IMR-90 (cell line): ENCODE data around the gene PPP1R1C. TPM values are rescaled to one million over a fixed set of nuclear protein-coding genes. Genes with fewer than 3 reads are reported as not detected.

Experiments
- ATAC-seq: fragments of 200-7000 bp; cut with Tn5 transposase; 2 replicates; pipeline ENCODE4 v1.9.1; 2020; ENCODE audit warnings: low read depth, mild to moderate bottlenecking, moderate library complexity
- BruUV-seq: library from RNA; stranded (reverse); fragments of 400-500 nt; replicated peaks from 2 replicates; lab custom pipeline; 2021; lab: Mats Ljungman, UMichigan
- CTCF ChIA-PET: fragments of 300-600 bp; formaldehyde crosslinking; extraction: SDS; loops from one replicate; lab custom pipeline; 2021; ENCODE audit warnings: antibody characterized with exemption; lab: Yijun Ruan, JAX
- POLR2A ChIA-PET: fragments of 300-600 bp; sonication (Branson Sonifier 250); formaldehyde crosslinking; loops from one replicate; lab custom pipeline; 2022; ENCODE audit warnings: antibody characterized with exemption; ENCODE audit not compliant: unreplicated experiment; lab: Charles Lee
- DNase-seq: peaks from one replicate; pipeline ENCODE4 v3.0.0; 2013
- H2AFZ ChIP-seq: replicated peaks from 2 replicates; pipeline ENCODE3; 2013; ENCODE audit warnings: low read length, mild to moderate bottlenecking; ENCODE audit not compliant: poor library complexity
- H2AK5ac ChIP-seq: 2 replicates; pipeline ENCODE4 v1.6.1; 2013; ENCODE audit warnings: low read depth, low read length, inconsistent platforms
- H2AK9ac ChIP-seq: replicated peaks from 2 replicates; pipeline ENCODE3; 2013; ENCODE audit warnings: mild to moderate bottlenecking, low read depth, low read length, moderate library complexity; ENCODE audit not compliant: poor library complexity
- H2BK120ac ChIP-seq: 2 replicates; pipeline ENCODE4 v1.6.1; 2013; ENCODE audit warnings: low read depth, low read length, inconsistent platforms
- H2BK15ac ChIP-seq: 3 replicates; pipeline ENCODE4 v1.6.1; 2013; ENCODE audit warnings: low read depth, low read length, inconsistent platforms
- H2BK20ac ChIP-seq: 2 replicates; pipeline ENCODE4 v1.6.1; 2013; ENCODE audit warnings: low read depth, mild to moderate bottlenecking, inconsistent platforms, low read length, moderate library complexity
- H2BK5ac ChIP-seq: 2 replicates; pipeline ENCODE4 v1.6.1; 2013; ENCODE audit warnings: mild to moderate bottlenecking, low read depth, low read length, inconsistent platforms; ENCODE audit not compliant: poor library complexity, severe bottlenecking
- H3K14ac ChIP-seq: replicated peaks from 2 replicates; pipeline ENCODE4 v1.6.1; 2013; ENCODE audit warnings: low read depth, low read length, inconsistent platforms
- H3K18ac ChIP-seq: 2 replicates; pipeline ENCODE4 v1.6.1; 2013; ENCODE audit warnings: low read depth, low read length, control low read depth
- H3K23ac ChIP-seq: 2 replicates; pipeline ENCODE4 v1.6.1; 2013; ENCODE audit warnings: low read depth, low read length, inconsistent platforms
- H3K27ac ChIP-seq: 2 replicates; pipeline ENCODE4 v1.5.1; 2013; ENCODE audit warnings: mild to moderate bottlenecking, control low read depth, low read length; ENCODE audit not compliant: insufficient read depth
- H3K27me3 ChIP-seq: 2 replicates; pipeline ENCODE4 v1.6.1; 2013; ENCODE audit warnings: low read length; ENCODE audit not compliant: control insufficient read depth, insufficient read depth
- H3K36me3 ChIP-seq: 2 replicates; pipeline ENCODE4 v1.6.1; 2013; ENCODE audit warnings: low read length, mixed read lengths; ENCODE audit not compliant: control insufficient read depth, insufficient read depth
- H3K4ac ChIP-seq: 2 replicates; pipeline ENCODE4 v1.6.1; 2013; ENCODE audit warnings: low read depth, low read length, inconsistent platforms
- H3K4me1 ChIP-seq: 2 replicates; pipeline ENCODE4 v1.6.1; 2013; ENCODE audit warnings: low read length, mixed read lengths; ENCODE audit not compliant: control insufficient read depth, insufficient read depth
- H3K4me2 ChIP-seq: 2 replicates; pipeline ENCODE4 v1.6.1; 2013; ENCODE audit warnings: low read depth, mild to moderate bottlenecking, control low read depth, low read length, moderate library complexity
- H3K4me3 ChIP-seq: 2 replicates; pipeline ENCODE4 v1.5.1; 2013; ENCODE audit warnings: low read depth, mild to moderate bottlenecking, control low read depth, low read length, moderate library complexity; ENCODE audit not compliant: insufficient read depth
- H3K56ac ChIP-seq: 2 replicates; pipeline ENCODE4 v1.6.1; 2013; ENCODE audit warnings: low read length, inconsistent platforms; ENCODE audit not compliant: insufficient read depth; ENCODE audit errors: extremely low read depth
- H3K79me1 ChIP-seq, 2 experiments: 2 replicates each; pipeline ENCODE4 v1.6.1; 2013; ENCODE audit warnings: low read length in 2 of 2, inconsistent platforms in 1 of 2, low read depth in 1 of 2
- H3K9ac ChIP-seq: 2 replicates; pipeline ENCODE4 v1.6.1; 2013; ENCODE audit warnings: low read depth, low read length, control low read depth
- H3K9me1 ChIP-seq: 2 replicates; pipeline ENCODE4 v1.6.1; 2013; ENCODE audit warnings: low read length, inconsistent platforms; ENCODE audit not compliant: insufficient read depth
- H3K9me3 ChIP-seq: 2 replicates; pipeline ENCODE4 v1.6.1; 2013; ENCODE audit warnings: low read length; ENCODE audit not compliant: control insufficient read depth, insufficient read depth
- H4K20me1 ChIP-seq: 2 replicates; pipeline ENCODE4 v1.6.1; 2013; ENCODE audit warnings: low read length, inconsistent platforms; ENCODE audit not compliant: insufficient read depth
- H4K5ac ChIP-seq: 2 replicates; pipeline ENCODE4 v1.6.1; 2013; ENCODE audit warnings: mild to moderate bottlenecking, low read depth, low read length, control low read depth
- H4K8ac ChIP-seq, 2 experiments: 2 replicates each; pipeline ENCODE4 v1.6.1; 2013; ENCODE audit warnings: low read depth in 2 of 2, low read length in 2 of 2, control low read depth in 1 of 2, inconsistent platforms in 1 of 2
- H4K91ac ChIP-seq: 2 replicates; pipeline ENCODE4 v1.6.1; 2013; ENCODE audit warnings: low read depth, low read length, inconsistent platforms; ENCODE audit not compliant: insufficient read depth
- MAFK ChIP-seq: IDR thresholded peaks from 2 replicates; pipeline ENCODE4 v1.6.1; 2012; ENCODE audit warnings: low read depth, low read length, improper control_type of control experiment
- RAD21 ChIP-seq: IDR thresholded peaks from 2 replicates; pipeline ENCODE4 v1.6.1; 2012; ENCODE audit warnings: low read length, improper control_type of control experiment
- RFX5 ChIP-seq: IDR thresholded peaks from 2 replicates; pipeline ENCODE4 v1.8.0; 2012; ENCODE audit warnings: low read depth, mild to moderate bottlenecking, low read length, moderate library complexity
- WGBS, 2 experiments: methylation state at CpG; one replicate each; pipeline versions ENCODE4 v1.1.5 to v1.1.7; 2013; ENCODE audit warnings: missing lambda C conversion rate in 2 of 2; ENCODE audit not compliant: insufficient read length in 1 of 2; ENCODE audit errors: extremely low coverage in 2 of 2; 5-methylcytosine and 5-hydroxymethylcytosine counted together
- dilution Hi-C: fragments of 300-500 bp; cut with HindIII; formaldehyde crosslinking; loops from one replicate; pipeline ENCODE4 v1.14.3; 2018; ENCODE audit warnings: low sequenced_read_pairs; ENCODE audit not compliant: unreplicated experiment
- in situ Hi-C: fragments of 300-500 bp; cut with MboI; formaldehyde crosslinking; loops from 3 replicates; pipeline ENCODE4 v1.14.3; 2019; ENCODE audit warnings: low sequenced_read_pairs, inconsistent platforms, mixed read lengths
- intact Hi-C: fragments of 100-400 bp; cut with micrococcal nuclease; formaldehyde crosslinking; loops from 2 replicates; pipeline ENCODE4 v1.10.0; 2022
- polyA plus RNA-seq, 3 experiments: library from polyadenylated mRNA; depleted of rRNA; stranded (reverse); fragments of >200 nt; gene quantifications; 2 replicates each; pipeline ENCODE4 v1.2.3, GENCODE V29; 2012; ENCODE audit warnings: low replicate concordance in 1 of 3
- total RNA-seq: library from RNA; depleted of rRNA; stranded (reverse); fragments of >200 nt; gene quantifications from 2 replicates; pipeline ENCODE4 v1.2.3, GENCODE V29; 2012

The PPP1R1C gene
- total and polyA plus RNA-seq, 2 of the 4 experiments (the other 2 are of a cell fraction): 0.10 to 0.36 TPM

DNA sequence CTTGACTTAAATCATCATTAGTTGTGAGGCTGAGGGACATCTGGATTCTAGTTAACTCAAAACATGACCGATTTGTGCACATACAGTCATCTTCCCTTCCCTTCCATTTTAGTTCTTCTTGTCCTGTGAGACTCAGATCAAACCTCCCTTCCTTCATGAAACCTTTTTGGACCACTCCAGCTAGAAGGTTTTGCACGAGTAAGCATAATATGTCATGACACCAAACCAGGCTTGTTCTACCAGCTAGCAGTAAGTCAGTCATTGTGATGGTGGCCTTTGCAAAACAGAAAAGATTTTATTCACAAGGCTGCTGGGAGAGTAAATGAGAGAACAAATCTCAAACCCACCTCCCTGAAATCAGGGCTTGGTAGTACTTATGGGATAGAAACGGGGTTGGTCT, 14.3 kb downstream of the PPP1R1C start:
- Histone ChIP-seq H3K4me1 (no peaks in the 10 kb centered on the region), H3K4me3 (no peak overlapping the region), H4K8ac (no peak overlapping the region), H3K9me1 (no peaks in the 10 kb centered on the region), H3K27ac (no peak overlapping the region), H3K14ac (no peak overlapping the region), H3K79me1 (no peaks in the 10 kb centered on the region), H2AK9ac (no peak overlapping the region), H3K36me3 (no peaks in the 10 kb centered on the region), H2BK20ac (no peak overlapping the region), H3K9ac (no peak overlapping the region), H3K18ac (no peak overlapping the region), H4K20me1 (no peaks in the 10 kb centered on the region), H3K23ac (no peak overlapping the region), H3K4me2 (no peak overlapping the region), H3K9me3 (no peaks in the 10 kb centered on the region), H3K56ac (no peak overlapping the region), H2BK120ac (no peak overlapping the region), H2AK5ac (no peak overlapping the region), H3K27me3 (no peaks in the 10 kb centered on the region), H2AFZ (no peak overlapping the region), H4K91ac (no peak overlapping the region), H2BK15ac (no peak overlapping the region), H4K5ac (no peak overlapping the region), H2BK5ac (no peak overlapping the region), H3K4ac (no peak overlapping the region)
- ChIA-PET CTCF (interaction anchor here (0.7 kb wide), 1 partner anchor 19 kb away, joined by 4 read pairs; no protein-coding TSS in a partner anchor), POLR2A (no interaction called here)
- WGBS, 2 experiments: no CpG with 5 or more reads among the region's 3 CpGs
- in situ Hi-C loops (no loop called here), dilution Hi-C loops (no loop called here), intact Hi-C loops (no loop called here)
- DNase-seq (no peak), ATAC-seq (no peak)
- TF ChIP-seq MAFK (peak; percentile 40; the same call in 1 of the 2 replicates), RFX5 (no peak), RAD21 (no peak)
- BruUV-seq: no TSS peak
